Body of pancreas (tissue), 4 donors: ENCODE data around the gene NOTCH4. TPM values are rescaled to one million over a fixed set of nuclear protein-coding genes. Genes with fewer than 3 reads are reported as not detected.

ENCODE experiments used
- ATAC-seq: fragments of 150-250 bp; one replicate; pipeline ENCODE4 v1.9.1; 2016
- DNase-seq, 4 donors: peaks; one replicate each; pipeline ENCODE4 v3.0.0-alpha.2; 2019
- H3K27ac ChIP-seq, 4 donors: fragments of 200-600 bp; sonication (generic); 1 replicate in 3 of 4; 2 replicates in 1 of 4; pipeline versions ENCODE4 v1.5.1 to v1.6.1; 2016 to 2019; ENCODE audit warnings: mild to moderate bottlenecking in 1 of 4, mixed read lengths in 1 of 4, moderate library complexity in 1 of 4
- H3K27me3 ChIP-seq, 2 donors: fragments of 200-600 bp; sonication (generic); one replicate each; pipeline ENCODE4 v1.6.0; 2016; ENCODE audit warnings: mild to moderate bottlenecking in 1 of 2
- H3K36me3 ChIP-seq, 2 donors: fragments of 200-600 bp; sonication (generic); replicated peaks in 1 of 2; 2 replicates each; pipeline ENCODE4 v1.5.1; 2016; ENCODE audit warnings: low read depth in 2 of 2; ENCODE audit not compliant: insufficient read depth in 1 of 2
- H3K4me1 ChIP-seq: fragments of 200-600 bp; sonication (generic); one replicate; pipeline ENCODE4 v1.6.0; 2016
- H3K4me3 ChIP-seq, 2 donors: fragments of 200-600 bp; sonication (generic); 1 replicate in 1 of 2; 2 replicates in 1 of 2; pipeline ENCODE4 v1.5.1; 2016 to 2019
- H3K9me3 ChIP-seq, 3 donors: fragments of 200-600 bp; sonication (generic); 1 replicate in 2 of 3; 2 replicates in 1 of 3; pipeline ENCODE4 v1.5.1; 2016
- POLR2A ChIP-seq, 3 donors: fragments of 450-650 bp; IDR thresholded peaks; one replicate each; pipeline ENCODE4 v1.6.1; 2016; ENCODE audit warnings: antibody characterized with exemption in 3 of 3, mild to moderate bottlenecking in 2 of 3
- WGBS, 2 donors: methylation state at CpG; one replicate each; pipeline ENCODE4 v1.1.5; 2017; 5-methylcytosine and 5-hydroxymethylcytosine counted together
- intact Hi-C: fragments of 100-400 bp; cut with DNase I; formaldehyde crosslinking; loops from one replicate; pipeline ENCODE4 v1.15.1; 2023
- microRNA-seq, 2 donors: library from miRNA; unstranded; fragments of <30 nt; microRNA quantifications; one replicate each; pipeline ENCODE4, GENCODE V29; 2016; ENCODE audit warnings: borderline number of aligned reads in 2 of 2, borderline replicate concordance in 2 of 2
- small RNA-seq: library from RNA; depleted of rRNA; stranded (forward); fragments of <200 nt; gene quantifications from one replicate; pipeline ENCODE3, GENCODE V24; 2016
- total RNA-seq, 2 donors: library from RNA; depleted of rRNA; stranded (reverse); fragments of >200 nt; gene quantifications; one replicate each; pipeline ENCODE4 v1.1.0, GENCODE V29; 2016
- TF ChIP-seq, protein P1 (sequence below), 7 experiments: fragments of 450-650 bp in 4 of 7; fragments of 200-600 bp in 3 of 7; sonication (generic) in 3 of 7; IDR thresholded peaks; one replicate each; pipeline ENCODE4 v1.5.1; 2016 to 2019; ENCODE audit warnings: antibody characterized with exemption in 7 of 7

NOTCH4 gene
- total RNA-seq, 2 donors from 2014 or later = 10.6 to 48.1 TPM

DNA sequence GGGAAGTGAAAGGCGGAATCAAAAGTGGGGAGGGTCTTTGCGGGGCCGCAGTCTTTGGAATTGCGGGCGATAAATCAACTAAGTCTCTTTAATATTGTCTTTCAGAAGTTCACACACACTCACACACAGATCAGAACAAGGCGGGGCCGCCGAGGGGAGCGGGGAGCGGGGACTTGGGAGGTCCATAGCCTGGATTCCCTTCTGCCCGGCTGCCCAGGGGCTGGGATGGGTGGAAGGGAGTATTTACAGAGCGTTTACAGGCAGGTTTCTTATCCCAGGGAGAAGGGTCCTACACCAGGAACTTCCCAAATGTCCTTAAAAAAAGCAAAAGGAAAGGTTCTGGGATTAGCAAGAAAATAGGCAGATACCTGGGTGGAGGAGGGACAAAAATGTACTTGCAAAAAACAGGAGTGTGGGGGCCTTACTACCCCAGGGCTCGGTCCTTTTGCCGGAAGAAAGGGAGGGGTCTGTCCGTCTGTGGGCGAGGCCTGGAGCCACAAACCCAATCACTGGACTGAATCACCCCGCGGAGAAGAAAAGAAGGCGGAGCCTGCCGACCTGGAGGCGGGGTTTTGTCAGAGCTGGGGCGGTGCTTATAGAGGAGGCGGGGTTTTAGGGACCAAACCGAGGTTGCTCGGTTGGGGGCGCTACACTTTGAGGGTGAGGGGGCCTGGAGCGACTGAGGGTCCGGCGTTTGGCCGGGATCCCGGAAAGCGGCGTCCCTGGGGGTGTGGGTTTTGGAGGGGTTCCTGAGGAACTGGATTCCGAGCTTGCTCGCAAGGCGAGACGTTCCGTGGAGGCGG is 75.4 kb downstream of the NOTCH4 start:
- no peaks in the 10 kb centered on the region for H3K9me3 ChIP-seq
- H3K27me3 ChIP-seq = peaks cover 0 to 8% of the 10 kb centered on the region in 2 donors
- H3K27ac ChIP-seq = no peak overlapping the region
- 11 to 20% methylated on average over 35 to 39 of the region's 39 CpGs for WGBS, 2 donors
- no peaks in the 10 kb centered on the region for H3K36me3 ChIP-seq
- H3K4me3 ChIP-seq = peak overlapping the region in 1 of 2 donors; percentile 5
- DNase-seq (peak; percentile 71 to 84 (median 80)), ATAC-seq (peak; percentile 86)
- TF ChIP-seq, protein P1, sequence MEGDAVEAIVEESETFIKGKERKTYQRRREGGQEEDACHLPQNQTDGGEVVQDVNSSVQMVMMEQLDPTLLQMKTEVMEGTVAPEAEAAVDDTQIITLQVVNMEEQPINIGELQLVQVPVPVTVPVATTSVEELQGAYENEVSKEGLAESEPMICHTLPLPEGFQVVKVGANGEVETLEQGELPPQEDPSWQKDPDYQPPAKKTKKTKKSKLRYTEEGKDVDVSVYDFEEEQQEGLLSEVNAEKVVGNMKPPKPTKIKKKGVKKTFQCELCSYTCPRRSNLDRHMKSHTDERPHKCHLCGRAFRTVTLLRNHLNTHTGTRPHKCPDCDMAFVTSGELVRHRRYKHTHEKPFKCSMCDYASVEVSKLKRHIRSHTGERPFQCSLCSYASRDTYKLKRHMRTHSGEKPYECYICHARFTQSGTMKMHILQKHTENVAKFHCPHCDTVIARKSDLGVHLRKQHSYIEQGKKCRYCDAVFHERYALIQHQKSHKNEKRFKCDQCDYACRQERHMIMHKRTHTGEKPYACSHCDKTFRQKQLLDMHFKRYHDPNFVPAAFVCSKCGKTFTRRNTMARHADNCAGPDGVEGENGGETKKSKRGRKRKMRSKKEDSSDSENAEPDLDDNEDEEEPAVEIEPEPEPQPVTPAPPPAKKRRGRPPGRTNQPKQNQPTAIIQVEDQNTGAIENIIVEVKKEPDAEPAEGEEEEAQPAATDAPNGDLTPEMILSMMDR (IDR thresholded peaks at IDR 0.05) = peak in 5 of 7 experiments; percentile 4 to 26 (median 18)
- TF ChIP-seq POLR2A (IDR thresholded peaks at IDR 0.05) = no peak
- peaks cover 20% of the 10 kb centered on the region for H3K4me1 ChIP-seq
- intact Hi-C loops = no loop called here

GRCh38 chr6:32147401-32148132 is 76.3 kb downstream of the NOTCH4 start:
- no peak overlapping the region for H3K4me3 ChIP-seq
- 85% methylated on average over 4 of the region's 4 CpGs for WGBS, 2 donors
- peaks cover 13% of the 10 kb centered on the region for H3K4me1 ChIP-seq
- intact Hi-C loops = no loop called here
- ATAC-seq (no peak), DNase-seq (no peak)
- H3K27ac ChIP-seq = no peak overlapping the region
- no peak for TF ChIP-seq POLR2A (IDR thresholded peaks at IDR 0.05)
- TF ChIP-seq, protein P1 (IDR thresholded peaks at IDR 0.05) = no peak
- no peaks in the 10 kb centered on the region for H3K36me3 ChIP-seq
- no peaks in the 10 kb centered on the region for H3K9me3 ChIP-seq
- peaks cover 0 to 8% of the 10 kb centered on the region in 2 donors for H3K27me3 ChIP-seq

DNA sequence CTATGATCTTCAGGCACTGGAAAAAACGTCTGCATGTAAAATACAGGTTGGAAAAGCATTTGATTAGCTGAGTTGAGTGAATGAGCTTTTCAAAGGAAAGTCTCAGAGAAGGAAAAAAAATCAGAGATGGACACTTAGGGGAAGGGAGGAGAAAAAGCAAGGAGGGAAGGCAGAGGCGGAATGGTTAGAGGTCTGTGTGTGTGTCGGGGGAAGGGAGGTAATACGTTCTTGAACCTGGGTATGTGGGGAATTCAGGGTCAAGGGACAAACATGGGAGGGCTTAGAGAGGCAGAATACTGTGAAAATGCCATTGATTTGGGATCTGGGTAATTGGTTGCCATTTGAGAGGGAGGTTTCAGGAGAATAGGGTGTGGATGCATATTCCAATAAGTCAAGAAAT is 77.2 kb downstream of the NOTCH4 start:
- intact Hi-C loops = no loop called here
- no peak for ATAC-seq
- no peaks in the 10 kb centered on the region for H3K36me3 ChIP-seq
- H3K4me1 ChIP-seq = peaks cover 13% of the 10 kb centered on the region
- no peak overlapping the region for H3K27ac ChIP-seq
- DNase-seq = no peak
- no peak overlapping the region for H3K4me3 ChIP-seq
- no peak for TF ChIP-seq POLR2A (IDR thresholded peaks at IDR 0.05)
- TF ChIP-seq, protein P1 (IDR thresholded peaks at IDR 0.05) = no peak
- whole genome bisulfite sequencing, 2 donors = 32 to 44% methylated on average over 4 of the region's 4 CpGs
- no peaks in the 10 kb centered on the region for H3K9me3 ChIP-seq
- peaks cover 0 to 8% of the 10 kb centered on the region in 2 donors for H3K27me3 ChIP-seq

DNA sequence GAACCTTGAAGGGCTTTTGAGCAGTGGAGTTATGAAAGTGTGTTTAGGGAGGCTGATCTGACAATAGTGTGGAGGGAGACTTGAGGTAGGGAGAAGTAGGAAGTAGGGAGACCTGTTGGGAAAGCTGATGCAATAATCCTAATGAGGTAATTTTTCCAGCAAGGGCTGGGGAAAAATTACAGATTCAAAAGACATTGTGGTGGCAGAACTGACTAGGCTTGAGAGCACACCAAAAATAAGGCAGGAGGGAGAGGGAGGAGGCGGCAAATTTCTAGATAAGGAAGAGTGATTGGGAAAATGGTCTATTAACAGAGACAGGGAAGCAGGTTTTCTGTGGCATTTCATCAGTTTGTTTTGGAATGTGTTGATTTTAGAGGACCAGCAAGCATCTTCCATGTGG is 77.6 kb downstream of the NOTCH4 start:
- 53 to 65% methylated on average over 1 of the region's 1 CpG for WGBS, 2 donors
- Histone ChIP-seq H3K27me3 (peaks cover 0 to 8% of the 10 kb centered on the region in 2 donors), H3K4me3 (no peak overlapping the region), H3K4me1 (peaks cover 13% of the 10 kb centered on the region), H3K9me3 (no peaks in the 10 kb centered on the region), H3K36me3 (no peaks in the 10 kb centered on the region), H3K27ac (no peak overlapping the region)
- ATAC-seq (no peak), DNase-seq (no peak)
- intact Hi-C loops = no loop called here
- TF ChIP-seq POLR2A (IDR thresholded peaks at IDR 0.05) = no peak
- TF ChIP-seq, protein P1 (IDR thresholded peaks at IDR 0.05) = no peak

Small RNA genes lying within 50 kb of the gene (microRNA-seq; reads per million reads assigned to microRNA genes)
- 0 to 0.47 reads per million in 2 donors for gene MIR6721
- 0 reads per million in 2 donors for gene MIR6833

Small RNA genes lying within 50 kb of the gene (small RNA-seq; reads per million reads assigned to genes)
- gene AL662884.1 (not detected), gene MIR6833 (not detected)

Other genes starting within 250 kb of the NOTCH4 start
- 10 to 100 TPM; 60.3 to 65.9 TPM for gene C4A, start 242.0 kb downstream of the NOTCH4 start, total RNA-seq
- 10 to 100 TPM; 57.7 to 77.3 TPM for gene C4B, start 209.3 kb downstream of the NOTCH4 start, total RNA-seq
- gene CYP21A2, start 185.7 kb downstream of the NOTCH4 start, total RNA-seq = under 1 TPM in 1 of 2 donors, not detected in 1; 0.52 TPM
- 10 to 100 TPM; 24.9 to 36.6 TPM for gene TNXB, start 114.7 kb downstream of the NOTCH4 start, total RNA-seq
- gene ATF6B, start 95.8 kb downstream of the NOTCH4 start, total RNA-seq = 10 to 100 TPM; 26.5 to 32.3 TPM
- gene FKBPL, start 93.8 kb downstream of the NOTCH4 start, total RNA-seq = 1 to 10 TPM; 1.0 to 1.6 TPM
- gene PRRT1, start 72.1 kb downstream of the NOTCH4 start, total RNA-seq = not detected
- gene PPT2, start 69.9 kb downstream of the NOTCH4 start, total RNA-seq = 1 to 10 TPM; 3.6 to 9.9 TPM
- gene EGFL8, start 59.5 kb downstream of the NOTCH4 start, total RNA-seq = 1 to 10 TPM; 5.7 to 6.9 TPM
- 10 to 100 TPM; 13.2 to 16.1 TPM for gene AGPAT1, start 48.0 kb downstream of the NOTCH4 start, total RNA-seq
- gene RNF5, start 45.7 kb downstream of the NOTCH4 start, total RNA-seq = 10 to 100 TPM; 34.0 to 62.0 TPM
- 1 to 10 TPM; 3.0 to 4.9 TPM for gene AGER, start 39.8 kb downstream of the NOTCH4 start, total RNA-seq
- 10 to 100 TPM; 28.8 to 31.3 TPM for gene PBX2, start 33.9 kb downstream of the NOTCH4 start, total RNA-seq
- 1 to 10 TPM; 1.3 to 6.0 TPM for gene GPSM3, start 31.4 kb downstream of the NOTCH4 start, total RNA-seq
- gene TSBP1, start 147.8 kb upstream of the NOTCH4 start, total RNA-seq = not detected
- not detected for gene BTNL2, start 183.1 kb upstream of the NOTCH4 start, total RNA-seq
- 100 to 1,000 TPM in 1 of 2 donors, 10 to 100 TPM in 1; 20.1 to 129 TPM for gene HLA-DRA, start 215.8 kb upstream of the NOTCH4 start, total RNA-seq